Progenitor cell of endocrine pancreas (in vitro differentiated cells): ENCODE data around the gene BCHE. TPM values are rescaled to one million over a fixed set of nuclear protein-coding genes. Genes with fewer than 3 reads are reported as not detected.

Experiments
- DNase-seq: peaks from one replicate; pipeline ENCODE4 v3.0.0; 2021; ENCODE audit warnings: low spot score; ENCODE audit not compliant: unreplicated experiment
- H3K27ac Mint-ChIP-seq: 2 replicates; pipeline ENCODE4 v1.8.0; 2021; ENCODE audit warnings: mild to moderate bottlenecking, moderate library complexity, mixed read lengths
- H3K27me3 Mint-ChIP-seq: 2 replicates; pipeline ENCODE4 v1.8.0; 2021; ENCODE audit warnings: mixed read lengths
- H3K36me3 Mint-ChIP-seq: 2 replicates; pipeline ENCODE4 v1.8.0; 2022; ENCODE audit warnings: mixed read lengths; ENCODE audit not compliant: insufficient read depth
- H3K4me1 Mint-ChIP-seq: 2 replicates; pipeline ENCODE4 v1.8.0; 2021; ENCODE audit warnings: low read depth, mixed read lengths
- H3K4me3 Mint-ChIP-seq: 2 replicates; pipeline ENCODE4 v1.8.0; 2021; ENCODE audit warnings: low read depth, mild to moderate bottlenecking, moderate library complexity, mixed read lengths
- H3K9me3 Mint-ChIP-seq: 2 replicates; pipeline ENCODE4 v1.8.0; 2021; ENCODE audit warnings: low read depth, mixed read lengths
- total RNA-seq: library from RNA; stranded (reverse); gene quantifications from 2 replicates; pipeline ENCODE4 v1.2.1, GENCODE V29; 2021
- TF ChIP-seq, protein P1 (sequence below): fragments of 200-600 bp; sonication (generic); IDR thresholded peaks from one replicate; pipeline ENCODE4 v1.5.0; 2021; ENCODE audit warnings: antibody characterized with exemption, mild to moderate bottlenecking; ENCODE audit not compliant: unreplicated experiment

The BCHE gene
- total RNA-seq, 1 donor from 2014 or later: 1.1 TPM

DNA sequence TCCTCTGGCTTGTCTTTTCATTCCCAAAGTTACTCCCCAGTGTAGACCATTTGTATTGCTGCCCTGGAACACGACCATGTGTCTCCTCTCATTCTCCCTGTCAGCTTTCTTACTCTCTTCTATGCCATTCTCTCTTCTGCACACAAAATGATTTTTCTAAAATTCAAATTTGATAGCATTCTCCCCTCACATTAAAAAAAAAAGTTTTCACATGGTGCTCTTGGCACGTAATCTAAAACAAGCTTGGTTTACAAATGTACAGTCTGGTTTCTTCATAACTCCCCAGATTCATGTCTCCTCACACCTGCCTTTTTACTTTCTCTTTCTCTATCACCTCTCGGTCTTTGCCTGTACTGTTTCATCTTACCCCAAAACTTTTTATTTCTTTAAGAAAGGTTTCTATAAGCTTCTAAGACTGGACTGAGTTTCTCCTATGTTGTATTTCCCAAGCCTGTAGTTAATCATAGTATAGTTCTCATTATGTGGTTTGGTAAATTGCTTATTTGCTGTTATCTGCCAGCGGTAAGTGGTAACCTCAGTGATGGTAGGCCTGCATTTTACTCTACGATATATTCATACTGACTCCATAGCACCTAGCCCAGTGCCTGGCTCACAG, 31.2 kb downstream of the BCHE start:
- Mint-ChIP-seq H3K27me3 (no peaks in the 10 kb centered on the region), H3K4me1 (no peaks in the 10 kb centered on the region), H3K27ac (no peak overlapping the region), H3K9me3 (no peaks in the 10 kb centered on the region), H3K4me3 (no peak overlapping the region), H3K36me3 (no peaks in the 10 kb centered on the region)
- TF ChIP-seq, protein P1, sequence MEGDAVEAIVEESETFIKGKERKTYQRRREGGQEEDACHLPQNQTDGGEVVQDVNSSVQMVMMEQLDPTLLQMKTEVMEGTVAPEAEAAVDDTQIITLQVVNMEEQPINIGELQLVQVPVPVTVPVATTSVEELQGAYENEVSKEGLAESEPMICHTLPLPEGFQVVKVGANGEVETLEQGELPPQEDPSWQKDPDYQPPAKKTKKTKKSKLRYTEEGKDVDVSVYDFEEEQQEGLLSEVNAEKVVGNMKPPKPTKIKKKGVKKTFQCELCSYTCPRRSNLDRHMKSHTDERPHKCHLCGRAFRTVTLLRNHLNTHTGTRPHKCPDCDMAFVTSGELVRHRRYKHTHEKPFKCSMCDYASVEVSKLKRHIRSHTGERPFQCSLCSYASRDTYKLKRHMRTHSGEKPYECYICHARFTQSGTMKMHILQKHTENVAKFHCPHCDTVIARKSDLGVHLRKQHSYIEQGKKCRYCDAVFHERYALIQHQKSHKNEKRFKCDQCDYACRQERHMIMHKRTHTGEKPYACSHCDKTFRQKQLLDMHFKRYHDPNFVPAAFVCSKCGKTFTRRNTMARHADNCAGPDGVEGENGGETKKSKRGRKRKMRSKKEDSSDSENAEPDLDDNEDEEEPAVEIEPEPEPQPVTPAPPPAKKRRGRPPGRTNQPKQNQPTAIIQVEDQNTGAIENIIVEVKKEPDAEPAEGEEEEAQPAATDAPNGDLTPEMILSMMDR: no peak
- DNase-seq: no peak

GRCh38 chr3:165803471-165803870, 33.8 kb downstream of the BCHE start:
- Mint-ChIP-seq H3K27me3 (no peaks in the 10 kb centered on the region), H3K4me1 (peaks cover 2% of the 10 kb centered on the region), H3K4me3 (no peak overlapping the region), H3K27ac (no peak overlapping the region), H3K36me3 (no peaks in the 10 kb centered on the region), H3K9me3 (no peaks in the 10 kb centered on the region)
- DNase-seq: no peak
- TF ChIP-seq, protein P1: no peak

GRCh38 chr3:165800970-165801369, 36.3 kb downstream of the BCHE start:
- H3K9me3 Mint-ChIP-seq: no peaks in the 10 kb centered on the region
- H3K36me3 Mint-ChIP-seq: no peaks in the 10 kb centered on the region
- no peak overlapping the region for H3K27ac Mint-ChIP-seq
- H3K4me1 Mint-ChIP-seq: peaks cover 2% of the 10 kb centered on the region
- TF ChIP-seq, protein P1: no peak
- H3K27me3 Mint-ChIP-seq: no peaks in the 10 kb centered on the region
- no peak for DNase-seq
- H3K4me3 Mint-ChIP-seq: no peak overlapping the region

DNA sequence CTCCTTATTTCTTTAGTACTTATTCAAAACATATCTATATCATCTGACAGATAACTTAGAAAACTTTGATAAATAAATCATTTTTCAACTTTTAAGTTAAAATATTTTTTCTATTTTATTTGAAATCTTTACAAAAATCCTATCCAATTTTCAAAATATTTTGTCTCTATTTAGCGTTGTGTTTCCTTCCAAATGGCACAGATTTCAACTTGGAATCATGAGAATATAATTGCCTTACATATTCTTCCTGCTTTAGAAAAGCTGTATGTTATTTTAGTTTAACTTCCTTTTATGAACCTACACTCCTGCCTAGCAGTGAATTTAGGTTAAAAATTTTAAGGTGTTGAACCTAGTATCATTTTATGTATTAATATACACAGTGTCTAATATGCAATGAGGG, 38.2 kb downstream of the BCHE start:
- no peaks in the 10 kb centered on the region for H3K36me3 Mint-ChIP-seq
- peaks cover 2% of the 10 kb centered on the region for H3K4me1 Mint-ChIP-seq
- DNase-seq: no peak
- TF ChIP-seq, protein P1: no peak
- no peak overlapping the region for H3K27ac Mint-ChIP-seq
- no peak overlapping the region for H3K4me3 Mint-ChIP-seq
- no peaks in the 10 kb centered on the region for H3K27me3 Mint-ChIP-seq
- no peaks in the 10 kb centered on the region for H3K9me3 Mint-ChIP-seq

DNA sequence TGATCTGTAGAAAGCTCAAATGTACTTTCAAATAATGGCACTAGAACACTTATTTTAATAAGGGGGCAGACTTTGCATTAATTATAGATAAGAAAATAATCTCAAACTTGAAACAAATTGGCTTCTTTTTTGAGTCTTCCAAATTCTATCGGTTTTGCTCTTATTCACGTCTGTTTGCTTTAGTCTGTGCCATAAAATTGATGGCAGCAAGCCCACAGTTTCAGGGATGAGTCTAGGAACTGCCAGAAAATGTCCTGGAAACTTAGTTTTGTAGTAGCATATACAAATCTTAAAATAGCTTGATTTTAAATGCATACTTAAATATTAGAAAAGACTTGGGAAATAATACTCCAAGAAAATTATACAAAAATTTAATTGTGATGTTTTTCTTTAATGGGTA, 39.7 kb downstream of the BCHE start:
- no peak for DNase-seq
- Mint-ChIP-seq H3K4me1 (peaks cover 2% of the 10 kb centered on the region), H3K4me3 (no peak overlapping the region), H3K27me3 (no peaks in the 10 kb centered on the region), H3K27ac (no peak overlapping the region), H3K36me3 (no peaks in the 10 kb centered on the region), H3K9me3 (no peaks in the 10 kb centered on the region)
- TF ChIP-seq, protein P1: no peak
